Esophagus (tissue), 2 donors: ENCODE measurements around the gene RTP3. TPM values are rescaled to one million over a fixed set of nuclear protein-coding genes. Genes with fewer than 3 reads are reported as not detected.
A peak's percentile ranks its signal among the peaks of the same experiment; 100 is the strongest.
"Not testable (repeated sequence)": the region's sequence is repeated elsewhere in the genome, so short reads cannot be mapped to it uniquely, and the experiment has no call there.

ENCODE experiments used
- H3K27ac ChIP-seq, 2 donors: one replicate each; pipeline ENCODE4 v1.5.1; 2013; ENCODE audit warnings: low read depth in 2 of 2, mild to moderate bottlenecking in 2 of 2, inconsistent platforms in 1 of 2, low read length in 1 of 2, moderate library complexity in 1 of 2
- H3K27me3 ChIP-seq, 2 donors: one replicate each; pipeline ENCODE4 v1.6.1; 2013; ENCODE audit warnings: low read length in 2 of 2, control low read depth in 1 of 2, mild to moderate bottlenecking in 1 of 2; ENCODE audit not compliant: insufficient read depth in 2 of 2, control insufficient read depth in 1 of 2
- H3K36me3 ChIP-seq, 2 donors: one replicate each; pipeline ENCODE4 v1.6.1; 2013; ENCODE audit warnings: low read length in 1 of 2; ENCODE audit not compliant: control insufficient read depth in 2 of 2, insufficient read depth in 2 of 2
- H3K4me1 ChIP-seq, 2 donors: one replicate each; pipeline ENCODE4 v1.6.1; 2013; ENCODE audit warnings: low read length in 1 of 2; ENCODE audit not compliant: control insufficient read depth in 2 of 2, insufficient read depth in 2 of 2
- H3K4me3 ChIP-seq, 2 donors: one replicate each; pipeline ENCODE4 v1.5.1; 2013; ENCODE audit warnings: low read length in 2 of 2, mild to moderate bottlenecking in 2 of 2, low read depth in 1 of 2, moderate library complexity in 1 of 2
- H3K9me3 ChIP-seq, 2 donors: one replicate each; pipeline ENCODE4 v1.6.1; 2013; ENCODE audit warnings: mild to moderate bottlenecking in 2 of 2, low read depth in 1 of 2, low read length in 1 of 2, moderate library complexity in 1 of 2; ENCODE audit not compliant: control insufficient read depth in 2 of 2, insufficient read depth in 1 of 2
- WGBS, 2 donors: extraction: QIAGEN DNeasy Blood & Tissue Kit; methylation state at CpG; one replicate each; pipeline ENCODE4 v1.1.7; 2013; 5-methylcytosine and 5-hydroxymethylcytosine counted together
- polyA plus RNA-seq, 2 donors: library from polyadenylated mRNA; stranded (reverse); fragments of 200-250 nt; gene quantifications; one replicate each; pipeline ENCODE4 v1.2.3, GENCODE V29; 2013
- donor health status: healthy with polysubstance abuse.
- donor health status: Bipolar disorder and iron deficiency.

RTP3 gene
- polyA plus RNA-seq, 2 donors = not detected

GRCh38 chr3:46524832-46525231 lies 27.1 kb downstream of the RTP3 start:
- 92 to 100% methylated on average over 3 of the region's 3 CpGs for WGBS, 2 donors
- Histone ChIP-seq H3K9me3 (no peaks in the 10 kb centered on the region), H3K27ac (no peak overlapping the region)

GRCh38 chr3:46527239-46527638 lies 29.5 kb downstream of the RTP3 start:
- H3K27me3 ChIP-seq = no peaks in the 10 kb centered on the region
- WGBS, 2 donors = 86 to 88% methylated on average over 5 of the region's 5 CpGs
- H3K4me3 ChIP-seq = no peak overlapping the region
- no peaks in the 10 kb centered on the region for H3K36me3 ChIP-seq
- no peaks in the 10 kb centered on the region for H3K9me3 ChIP-seq
- H3K27ac ChIP-seq = no peak overlapping the region
- H3K4me1 ChIP-seq = peaks cover 0 to 2% of the 10 kb centered on the region in 2 donors

More at GRCh38 chr3:46524832-46525231, 27.1 kb downstream of the RTP3 start:
- no peaks in the 10 kb centered on the region for H3K27me3 ChIP-seq
- H3K4me1 ChIP-seq = peaks cover 0 to 2% of the 10 kb centered on the region in 2 donors
- H3K4me3 ChIP-seq = no peak overlapping the region
- no peaks in the 10 kb centered on the region for H3K36me3 ChIP-seq

- H3K27ac ChIP-seq = no peak overlapping the region
- H3K9me3 ChIP-seq = no peaks in the 10 kb centered on the region
- no peaks in the 10 kb centered on the region for H3K27me3 ChIP-seq
- no peak overlapping the region for H3K4me3 ChIP-seq
- H3K4me1 ChIP-seq = no peaks in the 10 kb centered on the region
- 87 to 88% methylated on average over 3 of the region's 3 CpGs for WGBS, 2 donors
- H3K36me3 ChIP-seq = no peaks in the 10 kb centered on the region
These were observed 35.3 kb downstream of the RTP3 start for GRCh38 chr3:46533091-46533490.

- no peak overlapping the region for H3K27ac ChIP-seq
- H3K4me3 ChIP-seq = no peak overlapping the region
- H3K9me3 ChIP-seq = no peaks in the 10 kb centered on the region
- no peaks in the 10 kb centered on the region for H3K27me3 ChIP-seq
- WGBS, 2 donors = 92 to 97% methylated on average over 5 of the region's 5 CpGs
- no peaks in the 10 kb centered on the region for H3K36me3 ChIP-seq
- H3K4me1 ChIP-seq = no peaks in the 10 kb centered on the region
These were observed 38.0 kb downstream of the RTP3 start for GRCh38 chr3:46535746-46536145.

GRCh38 chr3:46536758-46537157 lies 39.0 kb downstream of the RTP3 start:
- H3K27ac ChIP-seq = no peak overlapping the region
- H3K27me3 ChIP-seq = no peaks in the 10 kb centered on the region
- H3K4me1 ChIP-seq = no peaks in the 10 kb centered on the region
- H3K9me3 ChIP-seq = no peaks in the 10 kb centered on the region
- no peaks in the 10 kb centered on the region for H3K36me3 ChIP-seq
- H3K4me3 ChIP-seq = no peak overlapping the region

GRCh38 chr3:46537316-46537715 lies 39.5 kb downstream of the RTP3 start:
- Histone ChIP-seq H3K4me1 (no peaks in the 10 kb centered on the region), H3K36me3 (no peaks in the 10 kb centered on the region), H3K9me3 (no peaks in the 10 kb centered on the region), H3K4me3 (no peak overlapping the region), H3K27ac (no peak overlapping the region), H3K27me3 (no peaks in the 10 kb centered on the region)
- 87 to 91% methylated on average over 1 of the region's 1 CpG for WGBS, 2 donors

GRCh38 chr3:46537779-46538178 lies 40.0 kb downstream of the RTP3 start:
- WGBS, 2 donors = 89 to 90% methylated on average over 5 of the region's 5 CpGs
- Histone ChIP-seq H3K27ac (no peak overlapping the region), H3K27me3 (no peaks in the 10 kb centered on the region), H3K36me3 (no peaks in the 10 kb centered on the region), H3K4me3 (no peak overlapping the region), H3K4me1 (no peaks in the 10 kb centered on the region), H3K9me3 (no peaks in the 10 kb centered on the region)

- 55 to 66% methylated on average over 5 of the region's 5 CpGs for WGBS, 2 donors
These were observed 40.6 kb downstream of the RTP3 start for GRCh38 chr3:46538425-46538802.

GRCh38 chr3:46538803-46539442 lies 41.1 kb downstream of the RTP3 start:
- H3K4me1 ChIP-seq = no peaks in the 10 kb centered on the region
- no peaks in the 10 kb centered on the region for H3K9me3 ChIP-seq
- H3K27me3 ChIP-seq = no peaks in the 10 kb centered on the region
- H3K4me3 ChIP-seq = no peak overlapping the region
- H3K36me3 ChIP-seq = no peaks in the 10 kb centered on the region
- 46 to 50% methylated on average over 14 of the region's 14 CpGs for WGBS, 2 donors
- no peak overlapping the region for H3K27ac ChIP-seq

More at GRCh38 chr3:46538425-46538802, 40.6 kb downstream of the RTP3 start:
- not testable (repeated sequence) for H3K4me3 ChIP-seq, H3K4me1 ChIP-seq, H3K9me3 ChIP-seq, H3K27me3 ChIP-seq, H3K27ac ChIP-seq, H3K36me3 ChIP-seq

- H3K4me3 ChIP-seq = no peak overlapping the region
These were observed 41.7 kb downstream of the RTP3 start for GRCh38 chr3:46539443-46540005.

More at GRCh38 chr3:46539443-46540005, 41.7 kb downstream of the RTP3 start:
- Histone ChIP-seq H3K9me3 (no peaks in the 10 kb centered on the region), H3K27ac (peak overlapping the region in 1 of 2 donors; percentile 13), H3K27me3 (no peaks in the 10 kb centered on the region), H3K4me1 (no peaks in the 10 kb centered on the region), H3K36me3 (no peaks in the 10 kb centered on the region)
- WGBS, 2 donors = 85 to 90% methylated on average over 9 of the region's 9 CpGs
